ENCODE results near the gene C1QTNF6. TPM values are rescaled to one million over a fixed set of nuclear protein-coding genes. Genes with fewer than 3 reads are reported as not detected.

C1QTNF6 gene
- total RNA-seq, 1 experiment from 2014 or later: 14.1 TPM

GRCh38 chr22:37197451-37198257 is 9.6 kb upstream of the C1QTNF6 start:
- in situ Hi-C loops (cut with HindIII; ENCODE audit: low pct_unique_long_range_greater_than_20kb, low sequenced_read_pairs): no loop called here
- DNase-seq (ENCODE audit: low read depth): peak; percentile 98

DNA sequence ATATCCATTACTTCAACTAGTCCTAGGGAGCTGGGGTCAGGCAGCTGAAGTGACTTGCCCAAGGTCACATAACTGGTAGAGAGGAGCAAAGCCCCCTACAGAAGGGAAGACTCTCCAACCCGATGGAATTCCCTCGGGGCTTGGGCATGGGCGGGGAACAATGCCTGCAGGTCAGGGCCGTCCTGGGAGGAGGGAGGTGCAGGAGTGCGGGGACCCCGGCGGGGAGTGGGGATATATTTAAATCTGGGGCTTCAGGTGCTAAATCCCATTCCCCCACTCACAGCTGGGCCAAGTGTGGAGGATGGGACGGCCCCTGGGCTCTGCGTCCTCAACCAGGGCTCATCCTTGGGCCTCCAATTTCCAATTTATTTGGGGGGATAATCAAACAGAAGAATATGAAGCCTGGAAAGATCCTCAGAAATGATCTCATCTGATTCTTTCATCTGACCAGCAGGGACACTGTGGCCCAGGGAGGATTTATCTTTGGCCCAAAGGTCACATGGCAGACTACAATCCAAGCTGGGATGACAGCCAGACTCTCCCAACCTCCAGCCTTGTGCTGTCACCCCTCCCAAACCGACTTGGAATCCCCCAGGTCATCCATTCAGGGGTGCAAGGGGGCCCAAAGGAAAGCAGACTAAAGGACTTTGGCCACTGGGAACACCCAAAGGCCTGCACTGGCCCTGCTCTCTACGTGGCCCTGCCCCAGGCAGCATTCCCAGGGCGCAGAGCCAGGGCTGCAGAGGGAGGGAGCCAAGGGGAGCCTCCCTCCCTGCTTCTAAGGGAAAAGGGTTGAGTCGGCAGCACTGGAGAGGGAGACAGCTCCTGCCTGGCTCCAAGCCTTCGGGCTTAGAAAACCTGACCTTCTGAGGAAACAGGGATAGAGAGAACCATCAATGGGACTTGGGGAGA is 8.7 kb upstream of the C1QTNF6 start:
- in situ Hi-C loops (cut with HindIII; ENCODE audit: low pct_unique_long_range_greater_than_20kb, low sequenced_read_pairs): no loop called here
- DNase-seq (ENCODE audit: low read depth): peak; percentile 95

DNA sequence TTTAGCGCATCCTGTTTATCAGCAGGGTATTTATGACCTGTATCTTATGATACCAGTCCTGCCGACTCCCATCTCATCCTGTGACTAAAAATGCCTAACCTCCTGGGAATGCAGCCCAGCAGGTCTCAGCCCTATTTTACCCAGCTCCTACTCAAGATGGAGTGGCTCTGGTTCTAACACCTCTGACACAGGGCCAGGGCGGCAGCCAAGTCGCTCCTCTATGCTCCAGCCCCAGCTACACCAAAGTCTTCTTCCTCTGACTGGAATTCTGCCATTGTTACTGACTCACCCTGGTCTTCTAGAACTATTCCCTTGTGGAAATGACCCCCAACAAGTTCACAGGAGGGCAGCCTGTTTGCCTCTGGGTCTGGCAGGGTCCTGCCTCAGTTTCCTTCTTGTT is 7.9 kb upstream of the C1QTNF6 start:
- in situ Hi-C loops (cut with HindIII; ENCODE audit: low pct_unique_long_range_greater_than_20kb, low sequenced_read_pairs): no loop called here
- DNase-seq (ENCODE audit: low read depth): no peak

DNA sequence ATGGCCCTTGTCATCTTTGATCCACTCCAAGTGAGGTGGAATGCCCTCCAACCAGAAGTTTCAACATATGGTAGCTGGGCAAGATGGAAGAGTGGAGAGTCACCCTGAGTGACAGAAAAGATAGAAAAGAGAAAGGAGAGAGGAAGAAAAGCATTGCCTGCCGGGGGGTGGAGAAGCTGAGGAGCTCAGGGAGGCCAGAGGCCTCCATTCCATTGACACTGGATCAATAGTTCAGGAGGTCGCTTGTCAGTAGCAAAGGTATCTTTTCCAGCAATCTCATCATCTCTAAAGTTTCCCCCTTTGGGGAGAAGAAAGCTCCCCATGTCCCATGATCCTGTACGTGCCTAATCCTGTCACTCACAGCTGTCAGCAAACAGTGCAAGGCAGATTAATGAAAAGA is 6.7 kb upstream of the C1QTNF6 start:
- in situ Hi-C loops (cut with HindIII; ENCODE audit: low pct_unique_long_range_greater_than_20kb, low sequenced_read_pairs): no loop called here

DNA sequence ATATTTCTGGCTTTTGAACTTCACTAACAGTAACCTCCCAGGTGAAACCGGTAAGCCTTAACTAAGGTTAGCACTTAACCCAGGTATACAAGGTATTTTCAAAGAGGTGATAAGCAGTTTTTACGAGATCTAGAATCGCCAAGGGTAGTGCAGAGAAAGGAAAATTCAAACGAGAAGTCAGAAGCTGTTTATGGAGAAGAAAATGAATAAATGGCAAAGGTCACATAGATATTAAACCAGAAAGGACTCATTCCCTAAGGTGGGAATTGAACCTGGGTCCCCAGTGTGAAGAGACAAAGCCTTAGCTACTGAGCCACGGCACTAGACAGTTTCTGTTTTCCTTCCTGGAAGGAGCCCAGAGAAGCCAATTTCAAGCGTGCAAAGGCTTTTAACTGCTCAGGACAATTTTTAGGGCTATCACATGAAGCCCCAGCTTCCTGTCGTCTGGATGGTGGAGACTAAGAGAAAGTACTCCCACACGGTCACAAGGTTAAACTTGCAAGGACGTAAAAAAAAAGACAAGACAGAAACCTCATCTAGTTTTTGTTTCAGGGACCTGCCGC is 5.7 kb upstream of the C1QTNF6 start:
- in situ Hi-C loops (cut with HindIII; ENCODE audit: low pct_unique_long_range_greater_than_20kb, low sequenced_read_pairs): no loop called here

More for the DNA sequence above, 6.7 kb upstream of the C1QTNF6 start:
- no peak for DNase-seq (ENCODE audit: low read depth)

DNA sequence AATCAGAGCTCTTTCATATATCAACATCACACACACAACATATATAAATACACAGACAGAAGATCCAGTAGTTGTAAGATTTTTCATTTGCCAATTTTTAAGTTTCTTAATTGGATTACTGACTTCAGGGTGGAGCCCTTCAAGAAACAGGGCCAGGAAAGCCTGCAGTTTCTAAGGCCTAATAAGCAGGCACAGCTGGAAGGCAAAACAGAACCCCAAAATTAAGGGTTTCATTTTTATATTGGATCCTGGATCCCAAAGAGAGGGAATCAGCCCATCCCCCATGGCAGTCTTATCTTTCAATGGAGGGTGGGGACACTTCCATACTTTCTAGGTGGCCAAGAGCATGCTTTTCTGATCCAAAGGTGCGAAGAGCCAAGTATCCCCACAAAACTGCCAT is 4.7 kb upstream of the C1QTNF6 start:
- in situ Hi-C loops (cut with HindIII; ENCODE audit: low pct_unique_long_range_greater_than_20kb, low sequenced_read_pairs): no loop called here
- no peak for DNase-seq (ENCODE audit: low read depth)

More for the DNA sequence above, 5.7 kb upstream of the C1QTNF6 start:
- no peak for DNase-seq (ENCODE audit: low read depth)

DNA sequence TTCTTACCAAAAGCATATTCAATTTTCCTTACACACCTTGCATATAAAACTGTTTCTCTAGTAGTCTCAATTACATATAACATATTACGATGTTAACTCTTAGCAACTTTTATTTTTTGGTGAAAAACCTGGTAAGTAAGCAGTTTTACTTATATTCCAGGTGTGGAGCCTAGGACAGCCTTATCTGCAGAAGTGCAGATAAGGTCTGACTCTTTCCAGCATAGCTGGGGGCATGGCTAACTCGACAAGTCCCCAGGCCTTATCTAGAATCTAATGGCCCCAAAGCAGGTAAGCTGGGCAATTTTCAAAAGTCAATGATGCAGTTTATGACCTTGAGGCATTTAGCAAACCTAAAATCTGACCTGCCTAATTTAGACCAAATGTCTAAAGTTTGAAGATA is 4.2 kb upstream of the C1QTNF6 start:
- no peak for DNase-seq (ENCODE audit: low read depth)
- in situ Hi-C loops (cut with HindIII; ENCODE audit: low pct_unique_long_range_greater_than_20kb, low sequenced_read_pairs): no loop called here

DNA sequence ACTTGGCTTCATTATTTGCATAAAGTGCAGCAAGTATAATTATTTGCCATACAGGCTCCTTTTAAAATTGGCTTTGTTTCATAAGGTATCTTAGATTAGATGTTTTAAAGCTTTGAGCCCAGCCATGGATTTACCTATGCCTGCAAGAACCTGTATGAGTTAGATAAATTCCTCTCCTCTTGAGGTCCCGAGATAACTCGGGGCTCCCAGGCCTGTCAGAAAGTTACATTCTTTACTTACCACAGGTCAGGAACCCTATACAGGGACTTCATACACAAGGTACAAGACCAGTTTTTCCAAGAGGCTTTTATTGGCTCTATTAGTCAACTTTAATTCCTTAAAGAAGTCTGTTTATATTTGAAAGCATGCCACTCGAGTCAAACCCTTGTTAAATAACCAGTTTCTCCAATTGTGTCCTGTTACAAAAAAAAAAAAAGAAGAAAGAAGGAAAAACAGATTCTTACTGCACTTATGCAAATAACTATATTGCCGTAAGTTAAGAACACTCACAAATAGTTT is 2.3 kb upstream of the C1QTNF6 start:
- in situ Hi-C loops (cut with HindIII; ENCODE audit: low pct_unique_long_range_greater_than_20kb, low sequenced_read_pairs): no loop called here
- no peak for DNase-seq (ENCODE audit: low read depth)

GRCh38 chr22:37188901-37189466 is 937 bp upstream of the C1QTNF6 start:
- no peak for DNase-seq (ENCODE audit: low read depth)
- in situ Hi-C loops (cut with HindIII; ENCODE audit: low pct_unique_long_range_greater_than_20kb, low sequenced_read_pairs): loop anchor here (10.0 kb wide), 2 partner anchors 134 to 136 kb away; partner anchors contain the start of gene KCTD17

GRCh38 chr22:37187552-37187890 is 526 bp downstream of the C1QTNF6 start:
- DNase-seq (ENCODE audit: low read depth): peak; percentile 78
- in situ Hi-C loops (cut with HindIII; ENCODE audit: low pct_unique_long_range_greater_than_20kb, low sequenced_read_pairs): loop anchor here (10.0 kb wide), 2 partner anchors 133 to 137 kb away; partner anchors contain the start of gene KCTD17

GRCh38 chr22:37186997-37187522 is 987 bp downstream of the C1QTNF6 start:
- peak; percentile 34 for DNase-seq (ENCODE audit: low read depth)
- in situ Hi-C loops (cut with HindIII; ENCODE audit: low pct_unique_long_range_greater_than_20kb, low sequenced_read_pairs): loop anchor here (10.0 kb wide), 2 partner anchors 132 to 138 kb away; partner anchors contain the start of gene KCTD17

- DNase-seq (ENCODE audit: low read depth): peak; percentile 75
These were observed 1.6 kb downstream of the C1QTNF6 start for GRCh38 chr22:37186228-37186996.

GRCh38 chr22:37185646-37186227 is 2.3 kb downstream of the C1QTNF6 start:
- in situ Hi-C loops (cut with HindIII; ENCODE audit: low pct_unique_long_range_greater_than_20kb, low sequenced_read_pairs): loop anchor here (10.0 kb wide), 2 partner anchors 131 to 139 kb away; partner anchors contain the start of gene KCTD17
- no peak for DNase-seq (ENCODE audit: low read depth)

More at GRCh38 chr22:37186228-37186996, 1.6 kb downstream of the C1QTNF6 start:
- in situ Hi-C loops (cut with HindIII; ENCODE audit: low pct_unique_long_range_greater_than_20kb, low sequenced_read_pairs): loop anchor here (10.0 kb wide), 2 partner anchors 132 to 138 kb away; partner anchors contain the start of gene KCTD17

GRCh38 chr22:37184816-37185541 is 3.1 kb downstream of the C1QTNF6 start:
- no peak for DNase-seq (ENCODE audit: low read depth)
- in situ Hi-C loops (cut with HindIII; ENCODE audit: low pct_unique_long_range_greater_than_20kb, low sequenced_read_pairs): loop anchor here (10.0 kb wide), 2 partner anchors 130 to 140 kb away; partner anchors contain the start of gene KCTD17

- in situ Hi-C loops (cut with HindIII; ENCODE audit: low pct_unique_long_range_greater_than_20kb, low sequenced_read_pairs): loop anchor here (10.0 kb wide), 2 partner anchors 130 to 140 kb away; partner anchors contain the start of gene KCTD17
- DNase-seq (ENCODE audit: low read depth): no peak
These were observed 3.7 kb downstream of the C1QTNF6 start for GRCh38 chr22:37184380-37184755.
